Peyer's patch (tissue), 4 donors: ENCODE data around the gene TRAF3IP3. TPM values are rescaled to one million over a fixed set of nuclear protein-coding genes. Genes with fewer than 3 reads are reported as not detected.

Experiments
- DNase-seq, 3 donors: peaks; one replicate each; pipeline ENCODE4 v3.0.0-alpha.2; 2017 to 2019
- H3K27ac ChIP-seq, 4 donors: fragments of 200-600 bp; sonication (generic); one replicate each; pipeline ENCODE4 v1.5.1; 2016 to 2019
- H3K27me3 ChIP-seq, 2 donors: fragments of 200-600 bp; sonication (generic); one replicate each; pipeline ENCODE4 v1.5.1; 2019
- H3K36me3 ChIP-seq, 3 donors: fragments of 200-600 bp; sonication (generic); one replicate each; pipeline ENCODE4 v1.5.1; 2016 to 2019
- H3K4me1 ChIP-seq, 4 donors: fragments of 200-600 bp; sonication (generic); one replicate each; pipeline ENCODE4 v1.5.1; 2016 to 2019
- H3K4me3 ChIP-seq, 4 donors: fragments of 200-600 bp; sonication (generic); 1 replicate in 3 of 4; 2 replicates in 1 of 4; pipeline ENCODE4 v1.5.1; 2016 to 2019; ENCODE audit warnings: mild to moderate bottlenecking in 1 of 4
- H3K9me3 ChIP-seq, 4 donors: fragments of 200-600 bp; sonication (generic); one replicate each; pipeline ENCODE4 v1.5.1; 2016 to 2019; ENCODE audit warnings: mild to moderate bottlenecking in 1 of 4
- CTCF ChIP-seq, 6 experiments: fragments of 450-650 bp in 4 of 6; fragments of 200-600 bp in 2 of 6; sonication (generic) in 1 of 6; IDR thresholded peaks; one replicate each; pipeline ENCODE4 v1.5.1; 2017 to 2019; ENCODE audit warnings: antibody characterized with exemption in 6 of 6, mild to moderate bottlenecking in 3 of 6, moderate library complexity in 1 of 6
- POLR2A ChIP-seq, 2 donors: fragments of 450-650 bp; IDR thresholded peaks; one replicate each; pipeline ENCODE4 v1.5.1; 2017; ENCODE audit warnings: antibody characterized with exemption in 2 of 2, mild to moderate bottlenecking in 2 of 2, moderate library complexity in 2 of 2
- total RNA-seq, 4 donors: library from RNA; depleted of rRNA; stranded (reverse); fragments of >200 nt; gene quantifications; one replicate each; pipeline ENCODE4 v1.1.0, GENCODE V29; 2016

Gene TRAF3IP3
- total RNA-seq, 4 donors from 2014 or later, result 7.4 to 102 (median 10.8) TPM

- Histone ChIP-seq H3K27me3 (no peaks in the 10 kb centered on the region), H3K27ac (no peak overlapping the region), H3K36me3 (no peaks in the 10 kb centered on the region), H3K4me1 (no peaks in the 10 kb centered on the region), H3K9me3 (no peaks in the 10 kb centered on the region), H3K4me3 (no peak overlapping the region)
- DNase-seq, result no peak
- TF ChIP-seq CTCF (IDR thresholded peaks at IDR 0.05), result no peak
- TF ChIP-seq POLR2A (IDR thresholded peaks at IDR 0.05), result no peak
Measured at GRCh38 chr1:209815931-209816341, 60.1 kb downstream of the TRAF3IP3 start.

- no peak for DNase-seq
- Histone ChIP-seq H3K36me3 (no peaks in the 10 kb centered on the region), H3K27me3 (no peaks in the 10 kb centered on the region), H3K4me1 (no peaks in the 10 kb centered on the region), H3K4me3 (no peak overlapping the region), H3K27ac (no peak overlapping the region), H3K9me3 (no peaks in the 10 kb centered on the region)
- no peak for TF ChIP-seq CTCF (IDR thresholded peaks at IDR 0.05)
- no peak for TF ChIP-seq POLR2A (IDR thresholded peaks at IDR 0.05)
Measured at GRCh38 chr1:209816923-209817322, 61.1 kb downstream of the TRAF3IP3 start.

GRCh38 chr1:209817691-209818090, 61.8 kb downstream of the TRAF3IP3 start:
- DNase-seq, result no peak
- H3K9me3 ChIP-seq, result no peaks in the 10 kb centered on the region
- H3K27me3 ChIP-seq, result no peaks in the 10 kb centered on the region
- no peaks in the 10 kb centered on the region for H3K4me1 ChIP-seq
- no peak overlapping the region for H3K27ac ChIP-seq
- no peak overlapping the region for H3K4me3 ChIP-seq
- TF ChIP-seq POLR2A (IDR thresholded peaks at IDR 0.05) (no peak), CTCF (IDR thresholded peaks at IDR 0.05) (no peak)
- H3K36me3 ChIP-seq, result no peaks in the 10 kb centered on the region

GRCh38 chr1:209819058-209819457, 63.2 kb downstream of the TRAF3IP3 start:
- H3K4me3 ChIP-seq, result no peak overlapping the region
- TF ChIP-seq POLR2A (IDR thresholded peaks at IDR 0.05) (no peak), CTCF (IDR thresholded peaks at IDR 0.05) (no peak)
- no peaks in the 10 kb centered on the region for H3K4me1 ChIP-seq
- DNase-seq, result no peak
- no peaks in the 10 kb centered on the region for H3K27me3 ChIP-seq
- H3K27ac ChIP-seq, result no peak overlapping the region
- no peaks in the 10 kb centered on the region for H3K9me3 ChIP-seq
- H3K36me3 ChIP-seq, result no peaks in the 10 kb centered on the region

GRCh38 chr1:209820986-209821385, 65.1 kb downstream of the TRAF3IP3 start:
- no peak for DNase-seq
- Histone ChIP-seq H3K9me3 (no peaks in the 10 kb centered on the region), H3K27me3 (no peaks in the 10 kb centered on the region), H3K36me3 (no peaks in the 10 kb centered on the region), H3K27ac (no peak overlapping the region), H3K4me3 (no peak overlapping the region), H3K4me1 (no peaks in the 10 kb centered on the region)
- TF ChIP-seq POLR2A (IDR thresholded peaks at IDR 0.05) (no peak), CTCF (IDR thresholded peaks at IDR 0.05) (no peak)

- H3K27me3 ChIP-seq, result no peaks in the 10 kb centered on the region
- TF ChIP-seq POLR2A (IDR thresholded peaks at IDR 0.05) (no peak), CTCF (IDR thresholded peaks at IDR 0.05) (no peak)
- DNase-seq, result no peak
- no peak overlapping the region for H3K4me3 ChIP-seq
- peaks cover 0 to 6% (median 0%) of the 10 kb centered on the region in 4 donors for H3K4me1 ChIP-seq
- no peaks in the 10 kb centered on the region for H3K36me3 ChIP-seq
- H3K27ac ChIP-seq, result no peak overlapping the region
- H3K9me3 ChIP-seq, result no peaks in the 10 kb centered on the region
Measured at GRCh38 chr1:209822706-209823105, 66.9 kb downstream of the TRAF3IP3 start.
